Lung (tissue), 12 donors: ENCODE measurements around the gene IFI6. TPM values are rescaled to one million over a fixed set of nuclear protein-coding genes. Genes with fewer than 3 reads are reported as not detected.
A peak's percentile ranks its signal among the peaks of the same experiment; 100 is the strongest.

Experiments
- ATAC-seq: fragments of 200-7000 bp; cut with Tn5 transposase; one replicate; pipeline ENCODE4 v1.9.1; 2020; ENCODE audit warnings: moderate number of reproducible peaks; ENCODE audit not compliant: insufficient read depth, low FRiP score
- DNase-seq, 3 donors: peaks; one replicate each; pipeline ENCODE4 v3.0.0-alpha.2; 2013 to 2017
- H3K27ac ChIP-seq, 2 donors: one replicate each; pipeline ENCODE4 v1.5.1; 2013; ENCODE audit warnings: mild to moderate bottlenecking in 2 of 2, moderate library complexity in 2 of 2, control low read depth in 1 of 2, inconsistent platforms in 1 of 2, low read depth in 1 of 2, low read length in 1 of 2
- H3K27me3 ChIP-seq, 3 donors: one replicate each; pipeline ENCODE4 v1.5.1; 2013; ENCODE audit warnings: low read length in 2 of 3; ENCODE audit not compliant: control insufficient read depth in 3 of 3, insufficient read depth in 3 of 3
- H3K36me3 ChIP-seq, 4 donors: one replicate each; pipeline ENCODE4 v1.5.1; 2013; ENCODE audit warnings: low read length in 4 of 4, mild to moderate bottlenecking in 1 of 4, moderate library complexity in 1 of 4; ENCODE audit not compliant: control insufficient read depth in 4 of 4, insufficient read depth in 4 of 4
- H3K4me1 ChIP-seq, 5 donors: one replicate each; pipeline ENCODE4 v1.5.1; 2013; ENCODE audit warnings: low read length in 5 of 5, mild to moderate bottlenecking in 2 of 5, moderate library complexity in 1 of 5; ENCODE audit not compliant: control insufficient read depth in 5 of 5, insufficient read depth in 5 of 5
- H3K4me3 ChIP-seq: one replicate; pipeline ENCODE4 v1.5.1; 2013; ENCODE audit warnings: mild to moderate bottlenecking, control low read depth, moderate library complexity
- H3K9ac ChIP-seq, 2 donors: one replicate each; pipeline ENCODE4 v1.5.1; 2013; ENCODE audit warnings: low read length in 2 of 2, control low read depth in 1 of 2; ENCODE audit not compliant: insufficient read depth in 1 of 2
- H3K9me3 ChIP-seq, 4 donors: one replicate each; pipeline ENCODE4 v1.5.1; 2013; ENCODE audit warnings: low read length in 3 of 4, mild to moderate bottlenecking in 1 of 4, moderate library complexity in 1 of 4; ENCODE audit not compliant: control insufficient read depth in 4 of 4, insufficient read depth in 3 of 4
- WGBS, 2 donors: extraction: QIAGEN DNeasy Blood & Tissue Kit; methylation state at CpG; one replicate each; pipeline ENCODE4 v1.1.7; 2013; 5-methylcytosine and 5-hydroxymethylcytosine counted together
- polyA plus RNA-seq, 2 donors: library from polyadenylated mRNA; stranded (reverse); fragments of 200-250 nt; gene quantifications; one replicate each; pipeline ENCODE4 v1.2.1, GENCODE V29; 2013
- total RNA-seq, 2 donors: library from RNA; depleted of rRNA in 1 of 2; stranded (reverse); fragments of >200 nt in 1 of 2; gene quantifications; one replicate each; pipeline ENCODE4 v1.2.1, GENCODE V29; 2014 to 2021
- TF ChIP-seq, protein P1 (sequence below): IDR thresholded peaks from 2 replicates; pipeline ENCODE4 v1.5.1; 2012; ENCODE audit warnings: mild to moderate bottlenecking; ENCODE audit errors: control extremely low read depth, extremely low read depth
- donor health status: control.
- donor health status: control.
- donor health status: Bipolar disorder and iron deficiency.
- donor health status: healthy.
- donor health status: DM: yes; HTN: yes; CAD: no.

Gene IFI6
- total and polyA plus RNA-seq, 4 donors, result 36.0 to 383 (median 120) TPM

DNA sequence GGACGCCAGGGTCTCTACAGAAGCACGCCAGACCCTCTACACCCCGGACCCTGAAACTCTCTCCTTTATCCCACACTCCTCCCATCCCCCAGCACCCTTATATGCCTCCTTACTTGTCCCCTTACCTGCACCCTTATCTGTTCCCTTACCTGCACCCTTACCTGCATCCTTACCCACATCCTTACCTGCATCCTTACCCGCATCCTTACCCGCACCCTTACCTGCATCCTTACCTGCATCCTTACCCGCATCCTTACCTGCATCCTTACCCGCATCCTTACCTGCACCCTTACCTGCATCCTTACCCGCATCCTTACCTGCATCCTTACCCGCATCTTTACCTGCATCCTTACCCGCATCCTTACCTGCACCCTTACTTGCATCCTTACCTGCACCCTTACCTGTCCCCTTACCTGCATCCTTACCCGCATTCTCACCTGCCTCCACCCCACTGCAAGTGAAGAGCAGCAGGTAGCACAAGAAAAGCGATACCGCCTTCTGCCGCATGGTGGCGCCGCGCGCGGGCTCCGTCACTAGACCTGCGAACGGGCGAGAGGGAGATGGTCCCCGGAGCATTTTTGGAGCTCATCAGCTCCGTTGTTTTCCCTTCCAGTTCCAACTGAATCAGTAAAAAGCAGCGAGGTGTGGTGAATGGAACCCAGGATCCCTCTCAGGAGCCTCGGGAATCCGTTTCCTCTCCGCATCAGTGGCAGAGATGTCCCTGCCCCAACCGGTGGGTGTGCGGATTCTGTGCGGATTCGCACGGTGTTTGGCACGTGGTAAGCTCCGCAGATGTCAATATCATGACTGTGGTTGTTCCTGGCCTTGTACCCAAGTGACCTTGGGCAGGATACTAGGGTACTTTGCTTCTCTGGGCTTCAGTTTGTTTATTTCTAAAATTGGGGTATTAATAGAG is 2.9 kb downstream of the IFI6 start:
- no peaks in the 10 kb centered on the region for H3K9me3 ChIP-seq
- no peak overlapping the region for H3K4me3 ChIP-seq
- ATAC-seq (no peak), DNase-seq (peak; percentile 66 to 85 (median 79))
- peak overlapping the region in 1 of 2 donors; percentile 75 for H3K27ac ChIP-seq
- TF ChIP-seq, protein P1, sequence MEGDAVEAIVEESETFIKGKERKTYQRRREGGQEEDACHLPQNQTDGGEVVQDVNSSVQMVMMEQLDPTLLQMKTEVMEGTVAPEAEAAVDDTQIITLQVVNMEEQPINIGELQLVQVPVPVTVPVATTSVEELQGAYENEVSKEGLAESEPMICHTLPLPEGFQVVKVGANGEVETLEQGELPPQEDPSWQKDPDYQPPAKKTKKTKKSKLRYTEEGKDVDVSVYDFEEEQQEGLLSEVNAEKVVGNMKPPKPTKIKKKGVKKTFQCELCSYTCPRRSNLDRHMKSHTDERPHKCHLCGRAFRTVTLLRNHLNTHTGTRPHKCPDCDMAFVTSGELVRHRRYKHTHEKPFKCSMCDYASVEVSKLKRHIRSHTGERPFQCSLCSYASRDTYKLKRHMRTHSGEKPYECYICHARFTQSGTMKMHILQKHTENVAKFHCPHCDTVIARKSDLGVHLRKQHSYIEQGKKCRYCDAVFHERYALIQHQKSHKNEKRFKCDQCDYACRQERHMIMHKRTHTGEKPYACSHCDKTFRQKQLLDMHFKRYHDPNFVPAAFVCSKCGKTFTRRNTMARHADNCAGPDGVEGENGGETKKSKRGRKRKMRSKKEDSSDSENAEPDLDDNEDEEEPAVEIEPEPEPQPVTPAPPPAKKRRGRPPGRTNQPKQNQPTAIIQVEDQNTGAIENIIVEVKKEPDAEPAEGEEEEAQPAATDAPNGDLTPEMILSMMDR, result peak; percentile 75
- H3K9ac ChIP-seq, result peak overlapping the region in 1 of 2 donors; percentile 61
- peaks cover 0 to 5% (median 0%) of the 10 kb centered on the region in 4 donors for H3K36me3 ChIP-seq
- peaks cover 0 to 18% (median 10%) of the 10 kb centered on the region in 5 donors for H3K4me1 ChIP-seq
- no peaks in the 10 kb centered on the region for H3K27me3 ChIP-seq
- WGBS, 2 donors, result 15 to 18% methylated on average over 36 of the region's 36 CpGs

DNA sequence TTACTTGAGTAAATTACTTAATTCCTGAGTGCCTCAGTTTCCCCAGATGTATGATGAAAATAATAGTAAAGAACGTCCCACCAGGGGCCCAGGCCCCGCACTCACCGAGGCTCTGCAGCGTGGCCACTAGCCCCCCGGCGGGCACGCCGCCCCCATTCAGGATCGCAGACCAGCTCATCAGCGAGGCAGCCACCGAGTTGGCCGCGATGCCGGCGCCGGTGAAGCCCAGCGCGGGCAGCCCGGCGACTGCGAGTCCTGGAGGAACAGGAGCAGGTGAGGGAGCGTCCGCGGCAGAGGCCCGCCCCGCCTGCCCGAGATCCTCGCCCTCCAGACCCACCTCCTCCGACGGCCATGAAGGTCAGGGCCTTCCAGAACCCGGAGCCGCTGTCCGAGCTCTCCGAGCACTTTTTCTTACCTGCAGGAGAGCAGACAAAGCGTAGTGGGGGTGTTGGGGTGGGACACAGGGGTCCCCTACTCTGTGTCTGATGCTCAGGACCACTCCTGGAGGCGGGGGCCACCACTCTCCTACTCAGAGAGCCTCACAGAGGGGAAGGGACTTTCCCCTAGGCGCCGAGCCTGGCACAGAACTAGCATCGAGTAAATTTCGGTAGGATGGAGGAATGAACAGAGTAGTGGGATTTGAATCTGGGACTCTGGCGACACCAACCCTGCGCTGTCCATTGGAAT is 3.7 kb downstream of the IFI6 start:
- no peaks in the 10 kb centered on the region for H3K9me3 ChIP-seq
- no peaks in the 10 kb centered on the region for H3K27me3 ChIP-seq
- H3K9ac ChIP-seq, result no peak overlapping the region
- H3K27ac ChIP-seq, result no peak overlapping the region
- TF ChIP-seq, protein P1, result no peak
- no peak for ATAC-seq
- peaks cover 0 to 18% (median 10%) of the 10 kb centered on the region in 5 donors for H3K4me1 ChIP-seq
- 86 to 91% methylated on average over 42 of the region's 42 CpGs for WGBS, 2 donors
- DNase-seq, result no peak
- H3K36me3 ChIP-seq, result peaks cover 0 to 5% (median 0%) of the 10 kb centered on the region in 4 donors
- no peak overlapping the region for H3K4me3 ChIP-seq

DNA sequence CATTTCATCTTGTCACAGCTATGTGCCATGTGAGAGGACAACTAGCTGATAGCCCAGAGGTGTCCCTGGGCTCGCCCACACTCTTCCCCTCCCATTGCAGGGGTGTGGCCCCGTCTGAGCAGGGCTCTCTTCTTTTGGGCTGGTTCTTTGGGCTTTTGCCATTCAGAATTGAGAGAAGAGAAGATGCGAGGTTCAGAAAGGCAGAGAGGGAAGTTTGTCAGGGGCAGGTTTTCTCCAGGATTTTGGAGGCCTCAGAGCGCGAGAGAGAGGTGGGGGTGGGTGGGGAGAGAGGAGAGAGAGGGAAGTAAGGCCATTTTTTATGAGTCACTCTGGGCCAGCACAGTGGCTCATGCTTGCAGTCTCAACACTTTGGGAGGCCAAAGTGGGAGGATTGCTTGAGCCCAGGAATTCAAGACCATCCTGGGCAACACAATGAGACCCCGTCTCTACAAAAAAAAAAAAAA is 5.2 kb downstream of the IFI6 start:
- Histone ChIP-seq H3K27ac (no peak overlapping the region), H3K27me3 (no peaks in the 10 kb centered on the region), H3K4me3 (no peak overlapping the region), H3K36me3 (peaks cover 0 to 5% (median 0%) of the 10 kb centered on the region in 4 donors), H3K4me1 (peaks cover 0 to 16% (median 4%) of the 10 kb centered on the region in 5 donors), H3K9ac (no peak overlapping the region), H3K9me3 (no peaks in the 10 kb centered on the region)
- TF ChIP-seq, protein P1, result no peak
- no peak for DNase-seq
- WGBS, 2 donors, result 58 to 74% methylated on average over 6 of the region's 6 CpGs
- ATAC-seq, result no peak
